Astrocyte (in vitro differentiated cells and primary cell): Measurements from ENCODE around the gene BCAS1.

Source experiments
- CTCF ChIP-seq: IDR thresholded peaks from 2 replicates; pipeline ENCODE4 v1.5.1; 2011; ENCODE audit warnings: low read depth, mild to moderate bottlenecking, inconsistent platforms, low read length, moderate library complexity; ENCODE audit not compliant: insufficient read depth
- EZH2 ChIP-seq: IDR thresholded peaks from 2 replicates; pipeline ENCODE4 v1.6.1; 2012; ENCODE audit warnings: mild to moderate bottlenecking, low read length, inconsistent platforms; ENCODE audit not compliant: insufficient read depth

- TF ChIP-seq CTCF = no peak
- no peak for TF ChIP-seq EZH2
Measured at GRCh38 chr20:53930651-53931504, 139.5 kb downstream of the BCAS1 start.
